ENCODE data around the gene TRMT61B. TPM values are rescaled to one million over a fixed set of nuclear protein-coding genes. Genes with fewer than 3 reads are reported as not detected.

TRMT61B gene
- total RNA-seq, 1 experiment from 2014 or later: 18.3 TPM

DNA sequence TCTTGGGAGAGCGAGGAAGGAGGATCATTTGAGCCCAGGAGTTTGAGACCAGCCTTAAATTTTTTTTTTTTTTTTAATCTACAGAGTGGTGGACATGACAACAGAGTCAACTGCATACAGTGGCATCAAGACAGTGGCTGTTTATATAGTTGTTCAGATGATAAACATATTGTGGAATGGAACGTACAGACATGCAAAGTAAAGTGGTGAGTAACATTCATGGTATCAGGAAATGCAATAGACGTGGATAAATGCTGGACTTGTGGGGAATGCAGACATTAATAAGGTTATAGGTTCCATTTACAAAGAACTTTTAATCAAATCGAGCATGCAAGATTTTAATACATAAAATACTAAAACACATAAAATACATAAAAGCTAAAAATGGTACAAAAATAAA, 36.3 kb upstream of the TRMT61B start:
- Histone ChIP-seq H3K9me3 (ENCODE audit: low read depth, low read length, poor library complexity, severe bottlenecking) (no peaks in the 10 kb centered on the region), H3K4me3 (ENCODE audit: low read depth, low read length, poor library complexity, severe bottlenecking) (no peak overlapping the region), H3K4me1 (ENCODE audit: insufficient read depth, low read length, poor library complexity, severe bottlenecking) (no peaks in the 10 kb centered on the region), H3K27ac (ENCODE audit: low read depth, low read length, poor library complexity, severe bottlenecking) (no peak overlapping the region), H3K27me3 (replicated peaks; ENCODE audit: insufficient read depth, low read depth, low read length, poor library complexity) (no peaks in the 10 kb centered on the region), H3K36me3 (ENCODE audit: insufficient read depth, low read length, poor library complexity, severe bottlenecking) (peaks cover 86% of the 10 kb centered on the region)
- ChIA-PET CTCF (no interaction called here), POLR2A (ENCODE audit: low non-redundant PET) (no interaction called here)
- intact Hi-C loops (cut with micrococcal nuclease; ENCODE audit: unreplicated experiment): no loop called here
- BruUV-seq (replicated peaks): no TSS peak
- TF ChIP-seq, protein P1, sequence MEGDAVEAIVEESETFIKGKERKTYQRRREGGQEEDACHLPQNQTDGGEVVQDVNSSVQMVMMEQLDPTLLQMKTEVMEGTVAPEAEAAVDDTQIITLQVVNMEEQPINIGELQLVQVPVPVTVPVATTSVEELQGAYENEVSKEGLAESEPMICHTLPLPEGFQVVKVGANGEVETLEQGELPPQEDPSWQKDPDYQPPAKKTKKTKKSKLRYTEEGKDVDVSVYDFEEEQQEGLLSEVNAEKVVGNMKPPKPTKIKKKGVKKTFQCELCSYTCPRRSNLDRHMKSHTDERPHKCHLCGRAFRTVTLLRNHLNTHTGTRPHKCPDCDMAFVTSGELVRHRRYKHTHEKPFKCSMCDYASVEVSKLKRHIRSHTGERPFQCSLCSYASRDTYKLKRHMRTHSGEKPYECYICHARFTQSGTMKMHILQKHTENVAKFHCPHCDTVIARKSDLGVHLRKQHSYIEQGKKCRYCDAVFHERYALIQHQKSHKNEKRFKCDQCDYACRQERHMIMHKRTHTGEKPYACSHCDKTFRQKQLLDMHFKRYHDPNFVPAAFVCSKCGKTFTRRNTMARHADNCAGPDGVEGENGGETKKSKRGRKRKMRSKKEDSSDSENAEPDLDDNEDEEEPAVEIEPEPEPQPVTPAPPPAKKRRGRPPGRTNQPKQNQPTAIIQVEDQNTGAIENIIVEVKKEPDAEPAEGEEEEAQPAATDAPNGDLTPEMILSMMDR (conservative IDR thresholded peaks at IDR 0.05; ENCODE audit: low read depth, low read length): no peak
- TF ChIP-seq EZH2 (IDR thresholded peaks at IDR 0.05; ENCODE audit: borderline replicate concordance, low read depth, low read length, poor library complexity, severe bottlenecking): no peak
- no peak for DNase-seq (ENCODE audit: low spot score)

DNA sequence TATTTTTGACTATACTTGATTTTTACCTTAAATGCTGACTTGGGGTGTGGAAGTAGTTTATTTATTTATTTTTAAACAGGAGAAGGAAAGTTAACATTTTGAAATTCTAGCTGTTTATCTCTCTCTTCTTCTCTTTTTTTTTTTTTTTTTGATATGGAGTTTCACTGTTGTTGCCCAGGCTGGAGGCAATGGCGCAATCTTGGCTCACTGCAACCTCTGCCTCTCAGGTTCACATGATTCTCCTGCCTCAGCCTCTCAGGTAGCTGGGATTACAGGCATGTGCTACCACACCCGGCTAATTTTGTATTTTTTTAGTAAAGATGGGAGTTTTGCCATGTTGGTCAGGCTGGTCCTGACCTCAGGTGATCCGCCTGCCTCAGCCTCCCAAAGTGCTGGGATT, 35.4 kb upstream of the TRMT61B start:
- Histone ChIP-seq H3K4me1 (ENCODE audit: insufficient read depth, low read length, poor library complexity, severe bottlenecking) (no peaks in the 10 kb centered on the region), H3K4me3 (ENCODE audit: low read depth, low read length, poor library complexity, severe bottlenecking) (no peak overlapping the region), H3K9me3 (ENCODE audit: low read depth, low read length, poor library complexity, severe bottlenecking) (no peaks in the 10 kb centered on the region), H3K27me3 (replicated peaks; ENCODE audit: insufficient read depth, low read depth, low read length, poor library complexity) (no peaks in the 10 kb centered on the region), H3K36me3 (ENCODE audit: insufficient read depth, low read length, poor library complexity, severe bottlenecking) (peaks cover 80% of the 10 kb centered on the region), H3K27ac (ENCODE audit: low read depth, low read length, poor library complexity, severe bottlenecking) (no peak overlapping the region)
- no peak for DNase-seq (ENCODE audit: low spot score)
- no peak for TF ChIP-seq EZH2 (IDR thresholded peaks at IDR 0.05; ENCODE audit: borderline replicate concordance, low read depth, low read length, poor library complexity, severe bottlenecking)
- TF ChIP-seq, protein P1 (conservative IDR thresholded peaks at IDR 0.05; ENCODE audit: low read depth, low read length): no peak
- no TSS peak for BruUV-seq (replicated peaks)
- intact Hi-C loops (cut with micrococcal nuclease; ENCODE audit: unreplicated experiment): no loop called here
- CTCF ChIA-PET: no interaction called here
- POLR2A ChIA-PET (ENCODE audit: low non-redundant PET): no interaction called here

DNA sequence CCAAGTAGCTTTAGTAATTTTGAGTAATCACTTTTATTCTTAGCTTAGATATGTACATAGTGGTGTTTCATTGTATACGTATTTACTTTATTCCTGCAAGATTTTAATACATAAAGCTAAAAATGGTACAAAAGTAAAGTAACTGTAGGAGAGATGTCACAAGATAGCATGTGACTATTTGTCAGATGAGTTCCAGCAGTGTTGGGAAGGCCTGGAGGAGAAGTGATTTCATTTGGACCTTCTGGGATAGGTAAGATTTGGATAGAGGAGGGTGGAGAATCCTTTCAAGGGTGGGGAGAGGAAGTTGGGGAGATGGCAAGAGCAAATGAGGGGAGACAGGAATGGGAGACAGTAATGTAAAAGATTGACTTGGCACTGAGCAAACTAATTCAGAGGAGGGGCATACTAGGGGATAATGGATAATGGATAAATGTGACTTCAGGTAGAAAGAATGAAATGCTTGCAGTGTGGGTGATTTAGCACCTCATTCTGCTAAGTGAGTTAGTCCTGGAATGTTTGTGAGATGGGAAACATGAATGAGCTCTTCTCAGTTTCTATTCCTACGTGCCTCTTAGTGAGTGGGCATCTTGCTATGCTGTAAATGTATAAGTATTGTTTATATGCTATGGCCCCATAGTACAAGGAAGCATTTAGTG, 34.8 kb upstream of the TRMT61B start:
- intact Hi-C loops (cut with micrococcal nuclease; ENCODE audit: unreplicated experiment): no loop called here
- H3K27me3 ChIP-seq (replicated peaks; ENCODE audit: insufficient read depth, low read depth, low read length, poor library complexity): no peaks in the 10 kb centered on the region
- H3K4me3 ChIP-seq (ENCODE audit: low read depth, low read length, poor library complexity, severe bottlenecking): no peak overlapping the region
- ChIA-PET CTCF (no interaction called here), POLR2A (ENCODE audit: low non-redundant PET) (no interaction called here)
- no peak for DNase-seq (ENCODE audit: low spot score)
- peaks cover 77% of the 10 kb centered on the region for H3K36me3 ChIP-seq (ENCODE audit: insufficient read depth, low read length, poor library complexity, severe bottlenecking)
- BruUV-seq (replicated peaks): no TSS peak
- TF ChIP-seq EZH2 (IDR thresholded peaks at IDR 0.05; ENCODE audit: borderline replicate concordance, low read depth, low read length, poor library complexity, severe bottlenecking): no peak
- TF ChIP-seq, protein P1 (conservative IDR thresholded peaks at IDR 0.05; ENCODE audit: low read depth, low read length): no peak
- no peaks in the 10 kb centered on the region for H3K9me3 ChIP-seq (ENCODE audit: low read depth, low read length, poor library complexity, severe bottlenecking)
- H3K27ac ChIP-seq (ENCODE audit: low read depth, low read length, poor library complexity, severe bottlenecking): no peak overlapping the region
- H3K4me1 ChIP-seq (ENCODE audit: insufficient read depth, low read length, poor library complexity, severe bottlenecking): no peaks in the 10 kb centered on the region
